OCI-LY7 (cell line): ENCODE data around the gene ACP7. TPM values are rescaled to one million over a fixed set of nuclear protein-coding genes. Genes with fewer than 3 reads are reported as not detected.

ENCODE experiments used
- BruUV-seq: library from RNA; stranded (reverse); fragments of 400-500 nt; replicated peaks from 2 replicates; lab custom pipeline; 2021; lab: Mats Ljungman, UMichigan
- CTCF ChIA-PET: fragments of 300-600 bp; sonication (Branson Sonifier 250); formaldehyde crosslinking; loops from one replicate; lab custom pipeline; 2022; ENCODE audit warnings: antibody characterized with exemption; ENCODE audit not compliant: unreplicated experiment; lab: Charles Lee
- POLR2A ChIA-PET: fragments of 300-600 bp; sonication (Branson Sonifier 250); formaldehyde crosslinking; loops from one replicate; lab custom pipeline; 2022; ENCODE audit warnings: antibody characterized with exemption; lab: Charles Lee
- DNase-seq: peaks from one replicate; pipeline ENCODE4 v3.0.0-alpha.2; 2015; ENCODE audit warnings: low spot score
- H2AFZ ChIP-seq: fragments of 200-600 bp; sonication (generic), shearing (Covaris generic); 2 replicates; pipeline ENCODE4 v1.6.1; 2014; ENCODE audit warnings: mild to moderate bottlenecking, antibody characterized with exemption, low read length, moderate library complexity
- H3K27ac ChIP-seq: fragments of 200-600 bp; sonication (generic); 2 replicates; pipeline ENCODE4 v1.5.1; 2014; ENCODE audit warnings: mixed run types, low read depth, mild to moderate bottlenecking, moderate library complexity, low read length, inconsistent platforms; ENCODE audit not compliant: poor library complexity, severe bottlenecking
- H3K36me3 ChIP-seq: fragments of 200-600 bp; sonication (generic); 2 replicates; pipeline ENCODE4 v1.6.1; 2014; ENCODE audit warnings: mild to moderate bottlenecking, antibody characterized with exemption, low read length, moderate library complexity, mixed read lengths; ENCODE audit not compliant: insufficient read depth
- H3K4me1 ChIP-seq: fragments of 200-600 bp; sonication (generic); 2 replicates; pipeline ENCODE4 v1.5.1; 2014; ENCODE audit warnings: mild to moderate bottlenecking, low read length; ENCODE audit not compliant: insufficient read depth, poor library complexity, severe bottlenecking
- H3K4me2 ChIP-seq: fragments of 200-600 bp; sonication (generic); 2 replicates; pipeline ENCODE4 v1.6.1; 2014; ENCODE audit warnings: mild to moderate bottlenecking, low read length
- H3K4me3 ChIP-seq: fragments of 200-600 bp; sonication (generic); 2 replicates; pipeline ENCODE4 v1.5.1; 2014; ENCODE audit warnings: mild to moderate bottlenecking, low read depth, low read length; ENCODE audit not compliant: poor library complexity, severe bottlenecking
- H3K79me2 ChIP-seq: fragments of 200-600 bp; sonication (generic); 2 replicates; pipeline ENCODE4 v1.6.1; 2016; ENCODE audit warnings: low read depth, mild to moderate bottlenecking, low read length, moderate library complexity, mixed read lengths; ENCODE audit not compliant: insufficient read depth
- H3K9me2 ChIP-seq: fragments of 200-600 bp; sonication (generic); 2 replicates; pipeline ENCODE4 v1.6.1; 2016; ENCODE audit warnings: mild to moderate bottlenecking, low read length, mixed read lengths; ENCODE audit not compliant: insufficient read depth
- H3K9me3 ChIP-seq: fragments of 200-600 bp; sonication (generic); 2 replicates; pipeline ENCODE4 v1.6.1; 2014; ENCODE audit warnings: mild to moderate bottlenecking, mixed run types, low read length, mixed read lengths
- H4K20me1 ChIP-seq: fragments of 200-600 bp; sonication (generic); 2 replicates; pipeline ENCODE4 v1.6.1; 2014; ENCODE audit warnings: mild to moderate bottlenecking, antibody characterized with exemption, low read length, moderate library complexity, mixed read lengths; ENCODE audit not compliant: insufficient read depth
- EZH2phosphoT487 ChIP-seq: fragments of 200-600 bp; sonication (generic); IDR thresholded peaks from 2 replicates; pipeline ENCODE4 v1.6.1; 2018; ENCODE audit warnings: low read depth, borderline replicate concordance, mild to moderate bottlenecking, mixed run types, antibody characterized with exemption, low read length, moderate library complexity, mixed read lengths
- intact Hi-C: fragments of 100-400 bp; cut with micrococcal nuclease; formaldehyde crosslinking; loops from one replicate; pipeline ENCODE4 v1.10.0; 2022; ENCODE audit not compliant: unreplicated experiment
- total RNA-seq, 2 experiments: library from RNA; depleted of rRNA in 1 of 2; stranded (reverse); fragments of >200 nt in 1 of 2; shearing (Covaris generic) in 1 of 2; gene quantifications; 2 replicates each; pipeline ENCODE4 v1.2.3, GENCODE V29; 2014 to 2022
- TF ChIP-seq, protein P1 (sequence below): fragments of 200-600 bp; sonication (generic); conservative IDR thresholded peaks from 2 replicates; pipeline ENCODE4 v1.5.1; 2014; ENCODE audit warnings: mild to moderate bottlenecking, antibody characterized with exemption, low read length, moderate library complexity, mixed read lengths

The ACP7 gene
- total RNA-seq, 2 experiments from 2014 or later, result not detected

DNA sequence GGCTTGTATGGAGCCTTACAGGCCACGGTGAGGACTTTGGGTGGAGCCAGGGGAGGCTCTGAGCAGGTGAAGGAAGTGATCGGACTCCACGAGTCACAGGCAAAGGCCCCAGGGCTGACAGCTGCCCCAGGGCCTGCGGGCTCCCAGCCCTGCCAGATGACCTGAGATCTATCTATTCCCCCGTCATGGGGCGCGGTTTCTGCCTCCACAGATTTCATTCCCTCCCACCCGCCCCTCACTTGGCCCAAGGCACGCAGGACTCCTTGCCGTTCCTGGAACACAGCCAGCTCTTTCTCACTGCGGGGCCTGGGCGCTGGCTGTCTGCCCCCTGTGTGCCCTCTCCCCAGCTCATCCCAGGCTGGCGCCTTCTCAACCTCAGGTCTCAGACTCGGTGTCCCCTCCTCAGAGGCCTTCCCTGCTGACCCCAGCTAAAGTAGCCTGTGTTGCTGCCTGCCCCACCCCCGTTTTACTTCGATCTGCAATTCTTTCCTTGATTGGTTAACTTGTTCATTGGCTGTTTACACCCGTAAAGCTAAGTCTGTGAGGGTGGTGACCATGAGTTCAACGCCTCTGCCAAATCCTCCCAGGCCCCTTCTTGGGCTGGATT is 27.5 kb downstream of the ACP7 start:
- no peaks in the 10 kb centered on the region for H3K36me3 ChIP-seq
- H3K4me3 ChIP-seq, result no peak overlapping the region
- TF ChIP-seq, protein P1, sequence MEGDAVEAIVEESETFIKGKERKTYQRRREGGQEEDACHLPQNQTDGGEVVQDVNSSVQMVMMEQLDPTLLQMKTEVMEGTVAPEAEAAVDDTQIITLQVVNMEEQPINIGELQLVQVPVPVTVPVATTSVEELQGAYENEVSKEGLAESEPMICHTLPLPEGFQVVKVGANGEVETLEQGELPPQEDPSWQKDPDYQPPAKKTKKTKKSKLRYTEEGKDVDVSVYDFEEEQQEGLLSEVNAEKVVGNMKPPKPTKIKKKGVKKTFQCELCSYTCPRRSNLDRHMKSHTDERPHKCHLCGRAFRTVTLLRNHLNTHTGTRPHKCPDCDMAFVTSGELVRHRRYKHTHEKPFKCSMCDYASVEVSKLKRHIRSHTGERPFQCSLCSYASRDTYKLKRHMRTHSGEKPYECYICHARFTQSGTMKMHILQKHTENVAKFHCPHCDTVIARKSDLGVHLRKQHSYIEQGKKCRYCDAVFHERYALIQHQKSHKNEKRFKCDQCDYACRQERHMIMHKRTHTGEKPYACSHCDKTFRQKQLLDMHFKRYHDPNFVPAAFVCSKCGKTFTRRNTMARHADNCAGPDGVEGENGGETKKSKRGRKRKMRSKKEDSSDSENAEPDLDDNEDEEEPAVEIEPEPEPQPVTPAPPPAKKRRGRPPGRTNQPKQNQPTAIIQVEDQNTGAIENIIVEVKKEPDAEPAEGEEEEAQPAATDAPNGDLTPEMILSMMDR, result no peak
- no peak for TF ChIP-seq EZH2phosphoT487
- CTCF ChIA-PET, result interaction anchor here (0.6 kb wide), 1 partner anchor 113 kb away, joined by 3 read pairs; no protein-coding TSS in a partner anchor
- no peaks in the 10 kb centered on the region for H3K79me2 ChIP-seq
- H3K4me2 ChIP-seq, result no peak overlapping the region
- H2AFZ ChIP-seq, result no peak overlapping the region
- H3K4me1 ChIP-seq, result no peaks in the 10 kb centered on the region
- DNase-seq, result no peak
- no peaks in the 10 kb centered on the region for H3K9me2 ChIP-seq
- no peak overlapping the region for H3K27ac ChIP-seq
- POLR2A ChIA-PET, result no interaction called here
- H4K20me1 ChIP-seq, result no peaks in the 10 kb centered on the region
- BruUV-seq, result no TSS peak
- no peaks in the 10 kb centered on the region for H3K9me3 ChIP-seq
- intact Hi-C loops, result no loop called here

DNA sequence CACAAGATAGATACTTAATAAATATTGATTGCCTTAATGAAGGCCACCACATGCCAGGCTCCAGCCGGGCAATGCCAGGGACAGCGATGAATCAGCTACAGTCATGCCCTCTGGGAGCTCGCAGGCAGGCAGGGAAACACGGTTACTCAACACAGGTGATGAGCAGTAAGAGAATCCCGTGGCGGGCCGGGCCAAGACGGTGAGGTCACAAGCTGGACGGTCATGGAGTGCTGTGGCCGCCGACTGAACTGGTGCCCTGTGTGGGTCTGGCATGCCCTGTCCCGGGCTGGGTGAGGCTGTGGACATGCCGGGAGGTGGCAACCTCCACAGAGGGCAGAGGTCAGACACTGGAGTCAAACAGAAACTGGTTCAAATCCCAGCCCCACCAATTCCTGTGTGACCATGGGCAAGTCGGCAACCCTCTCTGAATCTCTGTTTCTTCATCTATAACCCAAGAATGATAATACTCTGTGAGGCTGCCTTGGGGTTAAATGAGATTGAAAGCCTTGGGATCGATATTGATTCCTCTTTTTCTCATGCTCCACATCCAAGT is 28.2 kb downstream of the ACP7 start:
- no peaks in the 10 kb centered on the region for H3K36me3 ChIP-seq
- no peaks in the 10 kb centered on the region for H4K20me1 ChIP-seq
- H2AFZ ChIP-seq, result no peak overlapping the region
- no peak overlapping the region for H3K27ac ChIP-seq
- ChIA-PET POLR2A (no interaction called here), CTCF (no interaction called here)
- no peaks in the 10 kb centered on the region for H3K9me3 ChIP-seq
- BruUV-seq, result no TSS peak
- H3K4me2 ChIP-seq, result no peak overlapping the region
- no peaks in the 10 kb centered on the region for H3K4me1 ChIP-seq
- no peak overlapping the region for H3K4me3 ChIP-seq
- no peaks in the 10 kb centered on the region for H3K79me2 ChIP-seq
- H3K9me2 ChIP-seq, result no peaks in the 10 kb centered on the region
- no peak for TF ChIP-seq EZH2phosphoT487
- TF ChIP-seq, protein P1, result no peak
- DNase-seq, result no peak
- intact Hi-C loops, result no loop called here

DNA sequence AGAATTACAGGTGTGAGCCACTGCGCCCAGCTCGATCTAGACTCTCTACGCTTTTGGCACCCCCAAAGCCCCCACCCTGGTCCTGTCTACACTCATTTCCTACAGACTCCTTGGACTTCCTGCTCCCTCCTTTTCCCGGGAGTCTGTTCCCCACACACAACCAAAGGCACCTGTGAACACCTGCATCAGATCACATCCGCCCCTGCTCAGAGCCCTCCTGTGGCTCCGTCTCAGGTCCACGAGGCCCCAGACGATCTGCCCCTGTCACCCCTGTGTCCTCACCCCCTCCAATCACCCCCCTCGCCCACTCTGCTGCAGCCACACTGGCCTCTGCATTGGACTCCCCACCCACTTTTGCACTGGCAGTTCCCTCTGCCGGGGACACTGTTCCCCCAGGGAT is 29.0 kb downstream of the ACP7 start:
- Histone ChIP-seq H4K20me1 (no peaks in the 10 kb centered on the region), H2AFZ (no peak overlapping the region), H3K4me1 (no peaks in the 10 kb centered on the region), H3K79me2 (no peaks in the 10 kb centered on the region), H3K9me3 (no peaks in the 10 kb centered on the region), H3K4me2 (no peak overlapping the region), H3K36me3 (no peaks in the 10 kb centered on the region), H3K27ac (no peak overlapping the region), H3K4me3 (no peak overlapping the region), H3K9me2 (no peaks in the 10 kb centered on the region)
- no peak for TF ChIP-seq EZH2phosphoT487
- TF ChIP-seq, protein P1, result no peak
- intact Hi-C loops, result no loop called here
- CTCF ChIA-PET, result no interaction called here
- BruUV-seq, result no TSS peak
- DNase-seq, result no peak
- POLR2A ChIA-PET, result no interaction called here
